GM23338 (cell line): ENCODE measurements around the gene GLCCI1. TPM values are rescaled to one million over a fixed set of nuclear protein-coding genes. Genes with fewer than 3 reads are reported as not detected.

Source experiments
- ATAC-seq: fragments of 200-7000 bp; cut with Tn5 transposase; 3 replicates; pipeline ENCODE4 v1.9.1; 2020
- DNase-seq: peaks from one replicate; pipeline ENCODE4 v3.0.0-alpha.2; 2015; ENCODE audit warnings: low spot score
- H2AFZ ChIP-seq: fragments of 200-600 bp; sonication (generic); 2 replicates; pipeline ENCODE4 v1.8.0; 2016; ENCODE audit warnings: antibody characterized with exemption, mild to moderate bottlenecking, moderate library complexity
- H3F3A ChIP-seq: fragments of 200-600 bp; sonication (generic); replicated peaks from 2 replicates; pipeline ENCODE4 v1.8.0; 2017; ENCODE audit warnings: antibody characterized with exemption, mixed run types, low read depth
- H3K27ac ChIP-seq: fragments of 200-600 bp; sonication (generic); 2 replicates; pipeline ENCODE4 v1.6.1; 2016; ENCODE audit warnings: low read depth
- H3K27me3 ChIP-seq: fragments of 200-600 bp; sonication (generic); 2 replicates; pipeline ENCODE4 v1.8.0; 2016; ENCODE audit warnings: mild to moderate bottlenecking, mixed run types, moderate library complexity; ENCODE audit not compliant: insufficient read depth
- H3K36me3 ChIP-seq: fragments of 200-600 bp; sonication (generic); 2 replicates; pipeline ENCODE4 v1.8.0; 2016; ENCODE audit warnings: mild to moderate bottlenecking; ENCODE audit not compliant: insufficient read depth
- H3K4me1 ChIP-seq: fragments of 200-600 bp; sonication (generic); 2 replicates; pipeline ENCODE4 v1.8.0; 2016; ENCODE audit warnings: mild to moderate bottlenecking, moderate library complexity; ENCODE audit not compliant: insufficient read depth
- H3K4me2 ChIP-seq: fragments of 200-600 bp; sonication (generic); 2 replicates; pipeline ENCODE4 v1.7.1; 2017; ENCODE audit warnings: mixed run types
- H3K4me3 ChIP-seq: fragments of 200-600 bp; sonication (generic); 2 replicates; pipeline ENCODE4 v1.6.1; 2016; ENCODE audit warnings: mixed run types
- H3K79me2 ChIP-seq: fragments of 200-600 bp; sonication (generic); replicated peaks from 2 replicates; pipeline ENCODE4 v1.8.0; 2017; ENCODE audit warnings: mild to moderate bottlenecking; ENCODE audit not compliant: insufficient read depth
- H3K9me2 ChIP-seq: fragments of 200-600 bp; sonication (generic); 2 replicates; pipeline ENCODE4 v1.8.0; 2017; ENCODE audit not compliant: insufficient read depth
- H4K20me1 ChIP-seq: fragments of 200-600 bp; sonication (generic); replicated peaks from 2 replicates; pipeline ENCODE4 v1.8.0; 2017; ENCODE audit warnings: mild to moderate bottlenecking; ENCODE audit not compliant: insufficient read depth
- H3K27ac Mint-ChIP-seq: 2 replicates; pipeline ENCODE4 v1.8.0; 2020; ENCODE audit warnings: inconsistent platforms, mild to moderate bottlenecking, moderate library complexity, mixed read lengths
- H3K27me3 Mint-ChIP-seq: 3 replicates; pipeline ENCODE4 v1.8.0; 2022; ENCODE audit warnings: low read depth, mild to moderate bottlenecking, moderate library complexity, mixed read lengths, inconsistent platforms; ENCODE audit not compliant: insufficient read depth, poor library complexity
- H3K36me3 Mint-ChIP-seq: 3 replicates; pipeline ENCODE4 v1.8.0; 2021; ENCODE audit warnings: low read depth, mild to moderate bottlenecking, inconsistent platforms, moderate library complexity, mixed read lengths
- H3K4me1 Mint-ChIP-seq: 3 replicates; pipeline ENCODE4 v1.8.0; 2020; ENCODE audit warnings: mild to moderate bottlenecking, inconsistent platforms, mixed read lengths
- H3K4me3 Mint-ChIP-seq: 3 replicates; pipeline ENCODE4 v1.8.0; 2021; ENCODE audit warnings: moderate library complexity, mild to moderate bottlenecking, inconsistent platforms, mixed read lengths
- H3K9me3 Mint-ChIP-seq: 3 replicates; pipeline ENCODE4 v1.8.0; 2020; ENCODE audit warnings: moderate library complexity, mild to moderate bottlenecking, inconsistent platforms, mixed read lengths
- CTCF ChIP-seq, 2 experiments: fragments of 200-600 bp in 1 of 2; sonication (generic) in 1 of 2; conservative IDR thresholded peaks; 2 replicates each; pipeline versions ENCODE4 v1.5.1 to v1.6.1; 2016 to 2017; ENCODE audit warnings: antibody characterized with exemption in 2 of 2, low read depth in 2 of 2, mild to moderate bottlenecking in 2 of 2, moderate library complexity in 1 of 2
- EZH2 ChIP-seq: fragments of 200-600 bp; sonication (generic); IDR thresholded peaks from one replicate; pipeline ENCODE4 v1.8.0; 2017; ENCODE audit warnings: antibody characterized with exemption, mild to moderate bottlenecking, low read depth; ENCODE audit not compliant: unreplicated experiment
- EZH2phosphoT487 ChIP-seq: fragments of 200-600 bp; sonication (generic); IDR thresholded peaks from one replicate; pipeline ENCODE4 v1.8.1; 2018; ENCODE audit warnings: antibody characterized with exemption; ENCODE audit not compliant: unreplicated experiment
- NANOG ChIP-seq: IDR thresholded peaks from 2 replicates; pipeline ENCODE4 v1.6.1; 2016; ENCODE audit warnings: antibody characterized with exemption, borderline replicate concordance
- POLR2AphosphoS5 ChIP-seq: IDR thresholded peaks from 2 replicates; pipeline ENCODE4 v1.6.1; 2016; ENCODE audit warnings: antibody characterized with exemption, low read depth
- REST ChIP-seq: IDR thresholded peaks from one replicate; pipeline ENCODE4 v1.6.1; 2018; ENCODE audit warnings: antibody characterized with exemption; ENCODE audit not compliant: unreplicated experiment
- ZNF114 ChIP-seq: fragments of 250-450 bp; sonication (Bioruptor Pico); IDR thresholded peaks from 2 replicates; pipeline ENCODE4 v1.5.0; 2020; ENCODE audit warnings: mild to moderate bottlenecking, moderate library complexity
- ZNF462 ChIP-seq: fragments of 250-450 bp; sonication (Bioruptor Pico); IDR thresholded peaks from 2 replicates; pipeline ENCODE4 v1.5.0; 2020; ENCODE audit warnings: mild to moderate bottlenecking, moderate library complexity
- polyA plus RNA-seq: library from polyadenylated mRNA; unstranded; fragments of >200 nt; fragmentation: Nextera tagmentation; extraction: Ambion mirVana; gene quantifications from 2 replicates; pipeline ENCODE4 v1.2.1, GENCODE V29; 2016
- total RNA-seq: library from RNA; depleted of rRNA; stranded (reverse); fragments of >200 nt; shearing (Covaris generic); gene quantifications from 2 replicates; pipeline ENCODE4 v1.2.3, GENCODE V29; 2014

GLCCI1 gene
- total and polyA plus RNA-seq, 2 experiments from 2014 or later: 15.0 to 15.7 TPM

GRCh38 chr7:7988706-7989105 lies 20.1 kb downstream of the GLCCI1 start:
- Histone ChIP-seq H2AFZ (no peak overlapping the region), H3K27me3 (no peaks in the 10 kb centered on the region), H4K20me1 (no peaks in the 10 kb centered on the region), H3K4me1 (no peaks in the 10 kb centered on the region), H3K4me3 (no peak overlapping the region), H3K79me2 (peaks cover 87% of the 10 kb centered on the region), H3K9me2 (no peaks in the 10 kb centered on the region), H3K4me2 (no peak overlapping the region), H3K36me3 (peaks cover 6% of the 10 kb centered on the region; the same call in 1 of the 2 replicates), H3F3A (no peaks in the 10 kb centered on the region), H3K27ac (no peak overlapping the region)
- Mint-ChIP-seq H3K27me3 (peaks cover 2% of the 10 kb centered on the region), H3K27ac (no peak overlapping the region), H3K36me3 (peaks cover 23% of the 10 kb centered on the region), H3K9me3 (peaks cover 22% of the 10 kb centered on the region), H3K4me1 (peaks cover 9% of the 10 kb centered on the region; the same call in 2 of the 3 replicates), H3K4me3 (no peak overlapping the region)
- TF ChIP-seq NANOG (no peak), POLR2AphosphoS5 (no peak), ZNF114 (no peak), CTCF (conservative IDR thresholded peaks at IDR 0.05; ENCODE audit: low read depth in 2 of 2) (no peak)
- no peak for ATAC-seq
- no peak for DNase-seq

GRCh38 chr7:7989133-7989532 lies 20.5 kb downstream of the GLCCI1 start:
- Histone ChIP-seq H3K79me2 (peaks cover 87% of the 10 kb centered on the region), H4K20me1 (no peaks in the 10 kb centered on the region), H3K4me2 (no peak overlapping the region), H3F3A (no peaks in the 10 kb centered on the region), H3K36me3 (peaks cover 6% of the 10 kb centered on the region; the same call in 1 of the 2 replicates), H3K4me1 (no peaks in the 10 kb centered on the region), H3K9me2 (no peaks in the 10 kb centered on the region), H3K27ac (no peak overlapping the region), H3K27me3 (no peaks in the 10 kb centered on the region), H2AFZ (no peak overlapping the region), H3K4me3 (no peak overlapping the region)
- Mint-ChIP-seq H3K36me3 (peaks cover 23% of the 10 kb centered on the region), H3K9me3 (peaks cover 22% of the 10 kb centered on the region), H3K4me3 (no peak overlapping the region), H3K27ac (no peak overlapping the region), H3K4me1 (peaks cover 9% of the 10 kb centered on the region; the same call in 2 of the 3 replicates), H3K27me3 (peaks cover 2% of the 10 kb centered on the region)
- ATAC-seq (no peak), DNase-seq (no peak)
- no peak for TF ChIP-seq EZH2phosphoT487
- TF ChIP-seq ZNF462: no peak
- TF ChIP-seq ZNF114: no peak
- TF ChIP-seq REST: no peak
- no peak for TF ChIP-seq NANOG
- no peak for TF ChIP-seq EZH2
